HK-2 (cell line): ENCODE results near the gene SGK1.
A peak's percentile ranks its signal among the peaks of the same experiment; 100 is the strongest.
"Not testable (repeated sequence)": the region's sequence is repeated elsewhere in the genome, so short reads cannot be mapped to it uniquely, and the experiment has no call there.

Experiments used
- DNase-seq: peaks from one replicate; pipeline ENCODE4 v3.0.0-alpha.2; 2018; ENCODE audit not compliant: unreplicated experiment

SGK1 gene

GRCh38 chr6:134190883-134191282 lies 127.0 kb downstream of the SGK1 start:
- no peak for DNase-seq

- DNase-seq: no peak
Observed at GRCh38 chr6:134187751-134188150, 130.2 kb downstream of the SGK1 start.

GRCh38 chr6:134187154-134187553 lies 130.8 kb downstream of the SGK1 start:
- no peak for DNase-seq

- DNase-seq: no peak
Observed at GRCh38 chr6:134186355-134186754, 131.6 kb downstream of the SGK1 start.

- no peak for DNase-seq
Observed at GRCh38 chr6:134185277-134185676, 132.6 kb downstream of the SGK1 start.

- DNase-seq: no peak
Observed at GRCh38 chr6:134183844-134184243, 134.1 kb downstream of the SGK1 start.

GRCh38 chr6:134182528-134182927 lies 135.4 kb downstream of the SGK1 start:
- no peak for DNase-seq

GRCh38 chr6:134181726-134182125 lies 136.2 kb downstream of the SGK1 start:
- not testable (repeated sequence) for DNase-seq

GRCh38 chr6:134181251-134181650 lies 136.7 kb downstream of the SGK1 start:
- not testable (repeated sequence) for DNase-seq

- DNase-seq: not testable (repeated sequence)
Observed at GRCh38 chr6:134180540-134180939, 137.4 kb downstream of the SGK1 start.

GRCh38 chr6:134178161-134179044 lies 139.5 kb downstream of the SGK1 start:
- DNase-seq: no peak

GRCh38 chr6:134177753-134178160 lies 140.2 kb downstream of the SGK1 start:
- no peak for DNase-seq

GRCh38 chr6:134177236-134177635 lies 140.7 kb downstream of the SGK1 start:
- DNase-seq: no peak

GRCh38 chr6:134176264-134176975 lies 141.5 kb downstream of the SGK1 start:
- peak; percentile 68 for DNase-seq

GRCh38 chr6:134175532-134176263 lies 142.2 kb downstream of the SGK1 start:
- DNase-seq: peak; percentile 84

- peak; percentile 94 for DNase-seq
Observed at GRCh38 chr6:134174672-134175531, 143.0 kb downstream of the SGK1 start.

GRCh38 chr6:134173936-134174671 lies 143.8 kb downstream of the SGK1 start:
- DNase-seq: peak; percentile 80

GRCh38 chr6:134173366-134173725 lies 144.6 kb downstream of the SGK1 start:
- DNase-seq: no peak

- no peak for DNase-seq
Observed at GRCh38 chr6:134172706-134173365, 145.1 kb downstream of the SGK1 start.
